WERI-Rb-1 (cell line): ENCODE measurements around the gene SPIRE1.

Experiments used
- DNase-seq: peaks from one replicate; pipeline ENCODE4 v3.0.0-alpha.2; 2020
- H3K27ac ChIP-seq: fragments of 250-450 bp; sonication (Bioruptor Pico); 2 replicates; pipeline ENCODE4 v1.5.1; 2020; ENCODE audit warnings: mild to moderate bottlenecking, moderate library complexity
- H3K27me3 ChIP-seq: fragments of 250-450 bp; sonication (Bioruptor Pico); 2 replicates; pipeline ENCODE4 v1.5.1; 2021; ENCODE audit warnings: mild to moderate bottlenecking, low read depth, moderate library complexity; ENCODE audit not compliant: insufficient read depth, severe bottlenecking
- H3K36me3 ChIP-seq: fragments of 250-450 bp; sonication (Bioruptor Pico); 2 replicates; pipeline ENCODE4 v1.5.1; 2020; ENCODE audit warnings: mild to moderate bottlenecking, moderate library complexity
- H3K4me3 ChIP-seq: 2 replicates; pipeline ENCODE4 v1.5.1; 2011; ENCODE audit warnings: low read depth, mild to moderate bottlenecking, control low read depth, low read length
- H3K9me3 ChIP-seq: fragments of 250-450 bp; sonication (Bioruptor Pico); 2 replicates; pipeline ENCODE4 v1.5.1; 2021; ENCODE audit warnings: mild to moderate bottlenecking, moderate library complexity; ENCODE audit not compliant: severe bottlenecking
- CTCF ChIP-seq: IDR thresholded peaks from 2 replicates; pipeline ENCODE4 v1.5.1; 2011; ENCODE audit warnings: low read depth, mild to moderate bottlenecking, control low read depth, inconsistent platforms, low read length

The SPIRE1 gene

GRCh38 chr18:12699747-12700146 lies 41.8 kb upstream of the SPIRE1 start:
- Histone ChIP-seq H3K9me3 (no peaks in the 10 kb centered on the region), H3K36me3 (peaks cover 52% of the 10 kb centered on the region), H3K4me3 (no peak overlapping the region), H3K27me3 (no peaks in the 10 kb centered on the region), H3K27ac (no peak overlapping the region)
- no peak for TF ChIP-seq CTCF
- DNase-seq, result no peak

GRCh38 chr18:12694032-12694431 lies 36.1 kb upstream of the SPIRE1 start:
- H3K27me3 ChIP-seq, result no peaks in the 10 kb centered on the region
- H3K4me3 ChIP-seq, result no peak overlapping the region
- TF ChIP-seq CTCF, result no peak
- no peak for DNase-seq
- H3K9me3 ChIP-seq, result no peaks in the 10 kb centered on the region
- H3K27ac ChIP-seq, result no peak overlapping the region
- H3K36me3 ChIP-seq, result peaks cover 56% of the 10 kb centered on the region

GRCh38 chr18:12692206-12692605 lies 34.3 kb upstream of the SPIRE1 start:
- Histone ChIP-seq H3K36me3 (peaks cover 41% of the 10 kb centered on the region), H3K27me3 (no peaks in the 10 kb centered on the region), H3K9me3 (no peaks in the 10 kb centered on the region), H3K4me3 (no peak overlapping the region), H3K27ac (no peak overlapping the region)
- no peak for DNase-seq
- no peak for TF ChIP-seq CTCF

GRCh38 chr18:12689256-12689850 lies 31.4 kb upstream of the SPIRE1 start:
- peaks cover 40% of the 10 kb centered on the region for H3K36me3 ChIP-seq
- DNase-seq, result no peak

GRCh38 chr18:12686100-12686499 lies 28.2 kb upstream of the SPIRE1 start:
- H3K27me3 ChIP-seq, result no peaks in the 10 kb centered on the region
- peaks cover 31% of the 10 kb centered on the region for H3K36me3 ChIP-seq
- no peaks in the 10 kb centered on the region for H3K9me3 ChIP-seq
- TF ChIP-seq CTCF, result no peak
- no peak overlapping the region for H3K4me3 ChIP-seq
- H3K27ac ChIP-seq, result no peak overlapping the region
- DNase-seq, result peak; percentile 25

More at GRCh38 chr18:12689256-12689850, 31.4 kb upstream of the SPIRE1 start:
- H3K27me3 ChIP-seq, result no peaks in the 10 kb centered on the region
- H3K9me3 ChIP-seq, result no peaks in the 10 kb centered on the region
- TF ChIP-seq CTCF, result no peak
- H3K4me3 ChIP-seq, result no peak overlapping the region
- no peak overlapping the region for H3K27ac ChIP-seq

- H3K36me3 ChIP-seq, result peaks cover 62% of the 10 kb centered on the region
- H3K27ac ChIP-seq, result no peak overlapping the region
- no peak for TF ChIP-seq CTCF
- no peak for DNase-seq
- no peak overlapping the region for H3K4me3 ChIP-seq
- no peaks in the 10 kb centered on the region for H3K9me3 ChIP-seq
- no peaks in the 10 kb centered on the region for H3K27me3 ChIP-seq
Measured at GRCh38 chr18:12679183-12679786, 21.4 kb upstream of the SPIRE1 start.
